GM12878 (cell line): ENCODE results near the gene LGALS3BP. TPM values are rescaled to one million over a fixed set of nuclear protein-coding genes. Genes with fewer than 3 reads are reported as not detected.

Experiments used
- ATAC-seq: fragments of 200-7000 bp; cut with Tn5 transposase; 3 replicates; pipeline ENCODE4 v1.9.1; 2020; ENCODE audit warnings: mild to moderate bottlenecking, moderate library complexity
- BruUV-seq: library from RNA; stranded (reverse); fragments of 400-500 nt; replicated peaks from 2 replicates; lab custom pipeline; 2021; lab: Mats Ljungman, UMichigan
- CTCF ChIA-PET: fragments of 300-600 bp; sonication (Branson Sonifier 250); formaldehyde crosslinking; extraction: SDS; loops from one replicate; lab custom pipeline; 2021; ENCODE audit warnings: inconsistent platforms; lab: Yijun Ruan, JAX
- POLR2A ChIA-PET: fragments of 350-600 bp; formaldehyde crosslinking; extraction: SDS; loops from one replicate; lab custom pipeline; 2021; ENCODE audit warnings: inconsistent platforms; lab: Charles Lee
- RAD21 ChIA-PET: fragments of 300-600 bp; sonication (Branson Sonifier 250); formaldehyde crosslinking; loops from one replicate; lab custom pipeline; 2023; ENCODE audit warnings: antibody characterized with exemption; ENCODE audit not compliant: unreplicated experiment; lab: Charles Lee
- SMC1A ChIA-PET: fragments of 300-600 bp; sonication (Branson Sonifier 250); formaldehyde crosslinking; loops from one replicate; lab custom pipeline; 2023; ENCODE audit not compliant: unreplicated experiment, uncharacterized antibody; lab: Charles Lee
- DNase-seq: peaks from one replicate; pipeline ENCODE4 v3.0.0-alpha.2; 2011; ENCODE audit warnings: low read depth, low spot score
- FAIRE-seq: peaks from 3 replicates; lab custom pipeline; 2011; peaks lifted over from hg19 to GRCh38; lab: Jason Lieb, UNC
- H2AFZ ChIP-seq: 2 replicates; pipeline ENCODE4 v1.6.0; 2011; ENCODE audit warnings: low read depth, low read length, control low read depth; ENCODE audit not compliant: control insufficient read depth
- H3K27ac ChIP-seq: 2 replicates; pipeline ENCODE4 v1.5.1; 2011; ENCODE audit warnings: control low read depth; ENCODE audit not compliant: control insufficient read depth, insufficient read depth
- H3K27me3 ChIP-seq, 2 experiments: replicated peaks in 1 of 2; 2 replicates each; pipeline versions ENCODE4 v1.6.0 to v1.6.1; 2011; ENCODE audit warnings: low read length in 1 of 2; ENCODE audit not compliant: control insufficient read depth in 2 of 2, insufficient read depth in 2 of 2
- H3K36me3 ChIP-seq, 2 experiments: 2 replicates each; pipeline ENCODE4 v1.5.1; 2011; ENCODE audit warnings: low read length in 1 of 2; ENCODE audit not compliant: control insufficient read depth in 2 of 2, insufficient read depth in 2 of 2
- H3K4me1 ChIP-seq: 2 replicates; pipeline ENCODE4 v1.6.1; 2011; ENCODE audit warnings: mild to moderate bottlenecking, low read length, moderate library complexity, mixed read lengths; ENCODE audit not compliant: control insufficient read depth, insufficient read depth
- H3K4me2 ChIP-seq: 2 replicates; pipeline ENCODE4 v1.6.0; 2011; ENCODE audit warnings: control low read depth; ENCODE audit not compliant: control insufficient read depth, insufficient read depth
- H3K4me3 ChIP-seq: fragments of 200-600 bp; sonication (generic); 2 replicates; pipeline ENCODE4 v1.5.1; 2016
- H3K79me2 ChIP-seq: 2 replicates; pipeline ENCODE4 v1.6.0; 2011; ENCODE audit warnings: low read length; ENCODE audit not compliant: control insufficient read depth, insufficient read depth
- H3K9ac ChIP-seq: 2 replicates; pipeline ENCODE4 v1.8.0; 2011; ENCODE audit warnings: low read length, control low read depth, mixed read lengths; ENCODE audit not compliant: control insufficient read depth, insufficient read depth
- H3K9me3 ChIP-seq: replicated peaks from 3 replicates; pipeline ENCODE4 v1.5.1; 2011; ENCODE audit warnings: mild to moderate bottlenecking, low read length; ENCODE audit not compliant: control insufficient read depth, insufficient read depth
- H4K20me1 ChIP-seq: 2 replicates; pipeline ENCODE4 v1.6.0; 2011; ENCODE audit not compliant: control insufficient read depth, insufficient read depth
- MYC ChIP-seq: IDR thresholded peaks from 2 replicates; pipeline ENCODE4 v1.6.1; 2011; ENCODE audit warnings: mild to moderate bottlenecking, low read length, moderate library complexity, inconsistent platforms; ENCODE audit not compliant: insufficient read depth, insufficient replicate concordance, insufficient read length, severe bottlenecking
- PBX3 ChIP-seq: IDR thresholded peaks from 2 replicates; pipeline ENCODE4 v1.6.1; 2011; ENCODE audit warnings: mild to moderate bottlenecking, low read depth, low read length, moderate library complexity; ENCODE audit not compliant: insufficient replicate concordance
- RELA ChIP-seq: fragments of 450-650 bp; IDR thresholded peaks from 2 replicates; pipeline ENCODE4 v1.8.0; 2014; ENCODE audit warnings: borderline replicate concordance; ENCODE audit not compliant: partially characterized antibody
- RFX5 ChIP-seq: IDR thresholded peaks from 2 replicates; pipeline ENCODE4 v1.6.1; 2011; ENCODE audit warnings: low read depth, low read length, improper control_type of control experiment
- SIN3A ChIP-seq: IDR thresholded peaks from 2 replicates; pipeline ENCODE4 v1.6.1; 2012; ENCODE audit warnings: low read depth, low read length, improper control_type of control experiment
- SUPT20H ChIP-seq: IDR thresholded peaks from 2 replicates; pipeline ENCODE4 v1.6.1; 2011; ENCODE audit warnings: low read depth, mild to moderate bottlenecking, low read length, moderate library complexity, borderline replicate concordance; ENCODE audit not compliant: control insufficient read depth
- ZBTB40 ChIP-seq: fragments of 450-650 bp; IDR thresholded peaks from 2 replicates; pipeline ENCODE4 v1.6.1; 2016; ENCODE audit warnings: mild to moderate bottlenecking, moderate library complexity, borderline replicate concordance
- WGBS: methylation state at CpG from one replicate; pipeline ENCODE4 v1.1.6; 2016; ENCODE audit warnings: low lambda C conversion rate; ENCODE audit not compliant: insufficient replicate concordance, insufficient coverage; ENCODE audit errors: missing lambda C conversion rate; 5-methylcytosine and 5-hydroxymethylcytosine counted together
- in situ Hi-C: fragments of 300-500 bp; cut with MboI; formaldehyde crosslinking; loops from 9 replicates; pipeline ENCODE4 v1.14.3; 2018; ENCODE audit warnings: mixed read lengths
- intact Hi-C: fragments of 100-400 bp; cut with micrococcal nuclease; formaldehyde crosslinking; loops from one replicate; pipeline ENCODE4 v1.14.2; 2022; ENCODE audit not compliant: unreplicated experiment
- polyA plus RNA-seq, 11 experiments: library from polyadenylated mRNA; depleted of rRNA in 4 of 11; unstranded in 6 of 11; stranded (reverse) in 5 of 11; fragments of >200 nt; fragmentation: Nextera tagmentation in 4 of 11; fragmentation: Illumina TruSeq in 1 of 11; extraction: Ambion mirVana in 4 of 11; extraction: Trizol in 1 of 11; gene quantifications; 1 replicate in 1 of 11; 2 replicates in 10 of 11; pipeline versions ENCODE4 v1.2.1 to v1.2.3, GENCODE V29; 2011 to 2016; ENCODE audit warnings: inconsistent platforms in 2 of 11, missing spikeins in 2 of 11, low read depth in 1 of 11
- total RNA-seq, 4 experiments: library from RNA; depleted of rRNA in 3 of 4; stranded (reverse); fragments of >200 nt in 3 of 4; fragmentation: Illumina TruSeq in 1 of 4; extraction: Trizol in 1 of 4; gene quantifications; 2 replicates each; pipeline versions ENCODE4 v1.2.1 to v1.2.3, GENCODE V29; 2013 to 2021

LGALS3BP gene
- total and polyA plus RNA-seq, 10 of the 15 experiments (the other 5 are each of a cell fraction or from before 2014, with no cell fraction given): 0.52 to 5.2 (median 1.9) TPM

- TF ChIP-seq ZBTB40: no peak
- no peak for TF ChIP-seq RFX5
Measured at GRCh38 chr17:79027925-79028491, 48.3 kb upstream of the LGALS3BP start (continued).

- in situ Hi-C loops: no loop called here
Measured at GRCh38 chr17:79027274-79027924, 47.7 kb upstream of the LGALS3BP start.

More at GRCh38 chr17:79027274-79027924, 47.7 kb upstream of the LGALS3BP start:
- H3K4me3 ChIP-seq: no peak overlapping the region
- SMC1A ChIA-PET: interaction anchor here (2.5 kb wide), 1 partner anchor 13 kb away, joined by 10 read pairs; no protein-coding TSS in a partner anchor
- no peak for DNase-seq
- H3K9me3 ChIP-seq: no peaks in the 10 kb centered on the region
- H2AFZ ChIP-seq: no peak overlapping the region
- POLR2A ChIA-PET: no interaction called here
- no peaks in the 10 kb centered on the region for H3K36me3 ChIP-seq
- H3K9ac ChIP-seq: no peak overlapping the region
- RAD21 ChIA-PET: no interaction called here
- no peaks in the 10 kb centered on the region for H4K20me1 ChIP-seq
- H3K4me1 ChIP-seq: no peaks in the 10 kb centered on the region
- ATAC-seq: no peak
- FAIRE-seq: no peak
- no peak for TF ChIP-seq SIN3A
- TF ChIP-seq RELA: no peak
- no peak for TF ChIP-seq PBX3
- TF ChIP-seq MYC: no peak
- TF ChIP-seq SUPT20H: no peak
- intact Hi-C loops: no loop called here
- 32% methylated on average over 10 of the region's 10 CpGs for WGBS
- H3K4me2 ChIP-seq: no peak overlapping the region
- H3K27me3 ChIP-seq: peaks cover 18 to 24% of the 10 kb centered on the region in 2 experiments
- BruUV-seq: no TSS peak
- no peaks in the 10 kb centered on the region for H3K79me2 ChIP-seq
- CTCF ChIA-PET: no interaction called here
- no peak overlapping the region for H3K27ac ChIP-seq
